Panc1 (cell line): Measurements from ENCODE around the gene TTC28.

Experiments used
- TF ChIP-seq, protein P1 (sequence below): fragments of 450-650 bp; IDR thresholded peaks from 2 replicates; pipeline ENCODE4 v1.5.1; 2017; ENCODE audit warnings: mild to moderate bottlenecking
- TF ChIP-seq, protein P2 (sequence below), 2 experiments: IDR thresholded peaks; 2 replicates each; pipeline ENCODE4 v1.6.1; 2011 to 2012; ENCODE audit warnings: low read depth in 2 of 2, control low read depth in 1 of 2, low read length in 1 of 2, mild to moderate bottlenecking in 1 of 2, moderate library complexity in 1 of 2; ENCODE audit not compliant: insufficient read depth in 1 of 2

DNA sequence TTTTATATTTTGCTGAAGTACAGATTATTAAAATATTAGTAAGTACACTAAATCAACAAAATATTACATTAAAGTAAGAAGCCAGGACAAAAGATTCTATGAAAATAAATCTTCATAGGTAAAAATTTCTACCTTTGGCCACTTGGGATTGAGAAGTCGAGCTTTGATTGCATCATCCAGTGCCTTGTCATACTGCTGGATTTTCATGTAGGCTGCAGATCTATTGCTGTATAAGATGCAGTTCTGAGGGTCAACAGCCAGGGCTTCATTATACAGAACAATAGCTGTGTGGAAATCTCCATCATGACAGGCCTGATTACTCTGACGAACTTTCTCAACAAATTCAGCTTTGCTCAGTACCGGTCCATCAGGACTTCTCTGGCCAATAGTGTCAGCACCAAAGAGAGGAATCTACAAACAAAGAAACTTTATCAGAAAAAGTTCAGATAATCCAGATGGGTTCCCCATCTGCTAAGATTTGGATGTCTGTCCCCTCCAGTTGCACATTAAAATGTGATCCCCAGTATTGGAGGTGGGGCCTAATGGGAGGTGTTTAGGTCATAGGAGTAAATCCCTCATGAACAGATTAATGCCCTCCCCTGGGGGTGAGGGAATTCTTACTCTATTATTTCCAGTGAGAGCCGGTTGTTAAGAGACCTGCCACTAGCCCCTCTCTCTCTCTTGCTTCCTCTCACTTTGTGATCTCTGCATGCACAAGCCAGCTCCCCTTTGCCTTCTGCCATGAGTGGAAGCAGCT, 50.0 kb downstream of the TTC28 start:
- TF ChIP-seq, protein P1, sequence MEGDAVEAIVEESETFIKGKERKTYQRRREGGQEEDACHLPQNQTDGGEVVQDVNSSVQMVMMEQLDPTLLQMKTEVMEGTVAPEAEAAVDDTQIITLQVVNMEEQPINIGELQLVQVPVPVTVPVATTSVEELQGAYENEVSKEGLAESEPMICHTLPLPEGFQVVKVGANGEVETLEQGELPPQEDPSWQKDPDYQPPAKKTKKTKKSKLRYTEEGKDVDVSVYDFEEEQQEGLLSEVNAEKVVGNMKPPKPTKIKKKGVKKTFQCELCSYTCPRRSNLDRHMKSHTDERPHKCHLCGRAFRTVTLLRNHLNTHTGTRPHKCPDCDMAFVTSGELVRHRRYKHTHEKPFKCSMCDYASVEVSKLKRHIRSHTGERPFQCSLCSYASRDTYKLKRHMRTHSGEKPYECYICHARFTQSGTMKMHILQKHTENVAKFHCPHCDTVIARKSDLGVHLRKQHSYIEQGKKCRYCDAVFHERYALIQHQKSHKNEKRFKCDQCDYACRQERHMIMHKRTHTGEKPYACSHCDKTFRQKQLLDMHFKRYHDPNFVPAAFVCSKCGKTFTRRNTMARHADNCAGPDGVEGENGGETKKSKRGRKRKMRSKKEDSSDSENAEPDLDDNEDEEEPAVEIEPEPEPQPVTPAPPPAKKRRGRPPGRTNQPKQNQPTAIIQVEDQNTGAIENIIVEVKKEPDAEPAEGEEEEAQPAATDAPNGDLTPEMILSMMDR: no peak
- TF ChIP-seq, protein P2, sequence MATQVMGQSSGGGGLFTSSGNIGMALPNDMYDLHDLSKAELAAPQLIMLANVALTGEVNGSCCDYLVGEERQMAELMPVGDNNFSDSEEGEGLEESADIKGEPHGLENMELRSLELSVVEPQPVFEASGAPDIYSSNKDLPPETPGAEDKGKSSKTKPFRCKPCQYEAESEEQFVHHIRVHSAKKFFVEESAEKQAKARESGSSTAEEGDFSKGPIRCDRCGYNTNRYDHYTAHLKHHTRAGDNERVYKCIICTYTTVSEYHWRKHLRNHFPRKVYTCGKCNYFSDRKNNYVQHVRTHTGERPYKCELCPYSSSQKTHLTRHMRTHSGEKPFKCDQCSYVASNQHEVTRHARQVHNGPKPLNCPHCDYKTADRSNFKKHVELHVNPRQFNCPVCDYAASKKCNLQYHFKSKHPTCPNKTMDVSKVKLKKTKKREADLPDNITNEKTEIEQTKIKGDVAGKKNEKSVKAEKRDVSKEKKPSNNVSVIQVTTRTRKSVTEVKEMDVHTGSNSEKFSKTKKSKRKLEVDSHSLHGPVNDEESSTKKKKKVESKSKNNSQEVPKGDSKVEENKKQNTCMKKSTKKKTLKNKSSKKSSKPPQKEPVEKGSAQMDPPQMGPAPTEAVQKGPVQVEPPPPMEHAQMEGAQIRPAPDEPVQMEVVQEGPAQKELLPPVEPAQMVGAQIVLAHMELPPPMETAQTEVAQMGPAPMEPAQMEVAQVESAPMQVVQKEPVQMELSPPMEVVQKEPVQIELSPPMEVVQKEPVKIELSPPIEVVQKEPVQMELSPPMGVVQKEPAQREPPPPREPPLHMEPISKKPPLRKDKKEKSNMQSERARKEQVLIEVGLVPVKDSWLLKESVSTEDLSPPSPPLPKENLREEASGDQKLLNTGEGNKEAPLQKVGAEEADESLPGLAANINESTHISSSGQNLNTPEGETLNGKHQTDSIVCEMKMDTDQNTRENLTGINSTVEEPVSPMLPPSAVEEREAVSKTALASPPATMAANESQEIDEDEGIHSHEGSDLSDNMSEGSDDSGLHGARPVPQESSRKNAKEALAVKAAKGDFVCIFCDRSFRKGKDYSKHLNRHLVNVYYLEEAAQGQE (IDR thresholded peaks at IDR 0.05; ENCODE audit: insufficient read depth in 1 of 2, low read depth in 2 of 2, low read length in 1 of 2): no peak
